ENCODE results near the gene KMT2B. TPM values are rescaled to one million over a fixed set of nuclear protein-coding genes. Genes with fewer than 3 reads are reported as not detected.
"Not testable (repeated sequence)": the region's sequence is repeated elsewhere in the genome, so short reads cannot be mapped to it uniquely, and the experiment has no call there.

Gene KMT2B
- total RNA-seq, 2 donors from 2014 or later, result 32.1 to 46.9 TPM

- H3K4me1 ChIP-seq, result peaks cover 10% of the 10 kb centered on the region
- DNase-seq, result no peak
- no peaks in the 10 kb centered on the region for H3K9me3 ChIP-seq
- no peaks in the 10 kb centered on the region for H3K27me3 ChIP-seq
- TF ChIP-seq CTCF (IDR thresholded peaks at IDR 0.05), result no peak
- no peak overlapping the region for H3K27ac ChIP-seq
- H3K36me3 ChIP-seq, result peaks cover 27% of the 10 kb centered on the region
- no peak overlapping the region for H3K4me3 ChIP-seq
- H3K9ac ChIP-seq (ENCODE audit: low read depth in 2 of 2, low read length in 2 of 2), result no peak overlapping the region
- intact Hi-C loops (cut with DNase I), result no loop called here
Observed at GRCh38 chr19:35721374-35721773, 3.6 kb downstream of the KMT2B start.

GRCh38 chr19:35722461-35722860, 4.7 kb downstream of the KMT2B start:
- no peak for TF ChIP-seq CTCF (IDR thresholded peaks at IDR 0.05)
- Histone ChIP-seq H3K27me3 (no peaks in the 10 kb centered on the region), H3K36me3 (peaks cover 34% of the 10 kb centered on the region), H3K9me3 (no peaks in the 10 kb centered on the region), H3K9ac (ENCODE audit: low read depth in 2 of 2, low read length in 2 of 2) (no peak overlapping the region), H3K4me3 (no peak overlapping the region), H3K27ac (no peak overlapping the region), H3K4me1 (peaks cover 10% of the 10 kb centered on the region)
- no peak for DNase-seq
- intact Hi-C loops (cut with DNase I), result no loop called here

DNA sequence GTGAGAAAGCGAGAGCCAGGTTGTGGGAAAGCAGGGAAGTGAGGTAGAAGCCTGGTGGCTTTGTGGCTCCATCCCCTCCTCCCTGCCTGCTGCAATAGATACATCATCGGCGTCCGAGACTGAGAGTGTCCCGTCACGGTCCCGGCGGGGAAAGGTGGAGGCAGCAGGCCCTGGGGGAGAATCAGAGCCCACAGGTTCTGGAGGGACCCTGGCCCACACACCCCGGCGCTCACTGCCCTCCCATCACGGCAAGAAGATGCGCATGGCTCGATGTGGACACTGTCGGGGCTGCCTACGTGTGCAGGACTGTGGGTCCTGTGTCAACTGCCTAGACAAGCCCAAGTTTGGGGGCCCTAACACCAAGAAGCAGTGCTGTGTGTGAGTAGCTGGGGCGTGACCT, 5.1 kb downstream of the KMT2B start:
- no peaks in the 10 kb centered on the region for H3K27me3 ChIP-seq
- no peak for DNase-seq
- H3K36me3 ChIP-seq, result peaks cover 38% of the 10 kb centered on the region
- intact Hi-C loops (cut with DNase I), result no loop called here
- no peaks in the 10 kb centered on the region for H3K9me3 ChIP-seq
- H3K27ac ChIP-seq, result no peak overlapping the region
- H3K4me3 ChIP-seq, result no peak overlapping the region
- no peak for TF ChIP-seq CTCF (IDR thresholded peaks at IDR 0.05)
- H3K4me1 ChIP-seq, result peaks cover 10% of the 10 kb centered on the region
- H3K9ac ChIP-seq (ENCODE audit: low read depth in 2 of 2, low read length in 2 of 2), result no peak overlapping the region

- no peak for DNase-seq
- Histone ChIP-seq H3K4me1 (peaks cover 10% of the 10 kb centered on the region), H3K4me3 (no peak overlapping the region), H3K36me3 (peaks cover 39% of the 10 kb centered on the region), H3K9me3 (no peaks in the 10 kb centered on the region), H3K27ac (no peak overlapping the region), H3K27me3 (no peaks in the 10 kb centered on the region), H3K9ac (ENCODE audit: low read depth in 2 of 2, low read length in 2 of 2) (no peak overlapping the region)
- intact Hi-C loops (cut with DNase I), result no loop called here
- TF ChIP-seq CTCF (IDR thresholded peaks at IDR 0.05), result no peak
Observed at GRCh38 chr19:35723671-35724070, 5.9 kb downstream of the KMT2B start.

- intact Hi-C loops (cut with DNase I); DNase-seq; H3K4me3 ChIP-seq; H3K4me1 ChIP-seq; H3K27ac ChIP-seq; H3K27me3 ChIP-seq; H3K9me3 ChIP-seq; H3K9ac ChIP-seq (ENCODE audit: low read depth in 2 of 2, low read length in 2 of 2): not testable (repeated sequence)
- peaks cover 43% of the 10 kb centered on the region for H3K36me3 ChIP-seq
Observed at GRCh38 chr19:35724132-35724531, 6.3 kb downstream of the KMT2B start.

- H3K9me3 ChIP-seq, result no peaks in the 10 kb centered on the region
- H3K4me1 ChIP-seq, result peaks cover 3% of the 10 kb centered on the region
- intact Hi-C loops (cut with DNase I), result no loop called here
- no peak for TF ChIP-seq CTCF (IDR thresholded peaks at IDR 0.05)
- H3K9ac ChIP-seq (ENCODE audit: low read depth in 2 of 2, low read length in 2 of 2), result no peak overlapping the region
- H3K27ac ChIP-seq, result no peak overlapping the region
- H3K4me3 ChIP-seq, result no peak overlapping the region
- peaks cover 46% of the 10 kb centered on the region for H3K36me3 ChIP-seq
- H3K27me3 ChIP-seq, result no peaks in the 10 kb centered on the region
- DNase-seq, result no peak
Observed at GRCh38 chr19:35724560-35724959, 6.8 kb downstream of the KMT2B start.
